GM19397 (cell line): ENCODE measurements around the gene FAM237A.

ENCODE experiments used
- ATAC-seq: cut with Tn5 transposase; IDR thresholded peaks from one replicate; pipeline ENCODE4 v1.9.1; 2021; ENCODE audit warnings: mild to moderate bottlenecking, moderate library complexity; ENCODE audit not compliant: unreplicated experiment

FAM237A gene

DNA sequence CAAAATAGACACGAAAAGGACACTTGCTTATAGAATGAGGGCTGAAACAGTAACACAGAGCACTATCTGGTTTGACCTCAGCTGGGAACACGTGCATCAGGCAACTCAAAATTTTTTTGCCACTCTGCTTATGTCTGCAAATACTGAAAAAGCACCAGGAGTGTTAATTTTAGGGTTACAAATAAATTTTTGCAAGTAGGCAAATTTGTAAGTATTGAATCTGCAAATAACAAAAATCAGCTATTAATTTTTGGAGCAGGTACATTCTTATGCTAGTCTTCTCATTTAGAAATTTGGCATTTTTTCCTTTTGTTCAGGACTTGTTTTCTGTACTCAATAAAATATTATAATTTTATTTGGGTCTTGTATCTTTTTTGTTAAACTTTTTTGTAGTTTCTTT lies 46.2 kb downstream of the FAM237A start:
- ATAC-seq: no peak

GRCh38 chr2:206688990-206689389 lies 46.7 kb downstream of the FAM237A start:
- no peak for ATAC-seq

GRCh38 chr2:206692971-206693370 lies 50.7 kb downstream of the FAM237A start:
- ATAC-seq: no peak

DNA sequence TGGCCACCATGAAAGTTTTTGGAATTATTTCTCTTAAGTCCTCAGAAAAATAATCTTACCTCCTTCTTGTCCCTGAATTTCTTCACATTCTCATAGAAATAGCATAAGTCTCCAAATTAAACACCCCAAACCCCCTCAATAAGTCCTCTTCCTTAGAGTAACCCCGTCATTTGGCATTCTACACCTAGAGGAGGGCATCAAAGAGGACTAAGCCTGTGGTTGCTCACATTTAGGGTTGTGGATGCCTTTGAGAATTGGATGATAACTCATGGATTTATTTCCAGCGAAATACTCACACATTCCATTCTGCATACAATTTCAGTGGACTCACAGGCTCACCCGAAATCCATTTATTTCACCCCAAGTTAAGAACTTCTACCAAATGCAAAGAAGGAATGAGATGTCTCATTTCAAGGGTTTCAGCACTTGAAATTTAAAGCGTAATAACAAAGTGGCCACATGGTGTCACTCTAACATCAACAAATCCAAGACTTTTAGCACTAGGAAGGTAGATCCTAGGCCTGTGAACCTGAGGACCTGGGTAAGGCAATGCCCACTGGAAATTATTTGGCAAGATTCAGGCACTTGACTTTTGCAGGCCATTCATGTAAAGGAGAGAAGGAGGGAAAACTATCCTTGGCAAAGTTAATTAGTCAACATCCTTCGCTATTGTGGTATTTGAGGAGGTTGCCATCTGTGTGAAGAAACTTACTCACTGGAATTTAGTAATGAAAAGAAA lies 51.3 kb downstream of the FAM237A start:
- ATAC-seq: no peak

DNA sequence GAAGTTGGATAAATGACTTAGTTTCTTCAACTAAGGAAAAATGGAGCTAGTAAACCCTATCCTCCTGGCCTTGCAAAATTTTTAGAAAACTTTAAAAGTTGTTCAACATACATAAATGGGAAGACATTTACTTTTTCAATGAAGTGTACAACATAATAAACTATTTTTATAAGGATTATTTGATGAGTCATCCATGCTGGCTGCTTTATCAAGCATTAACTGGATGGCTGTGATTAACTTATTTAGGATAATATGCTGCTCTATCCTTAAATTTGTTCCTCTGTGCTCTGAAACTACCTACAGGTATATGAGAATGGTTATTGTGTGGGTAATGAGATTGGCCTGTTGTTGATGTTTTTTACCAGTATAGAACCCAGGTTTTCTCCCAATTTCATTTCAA lies 54.6 kb downstream of the FAM237A start:
- ATAC-seq: no peak

GRCh38 chr2:206698811-206699210 lies 56.5 kb downstream of the FAM237A start:
- no peak for ATAC-seq
